ENCODE data around the gene FAM89B.

Gene FAM89B

DNA sequence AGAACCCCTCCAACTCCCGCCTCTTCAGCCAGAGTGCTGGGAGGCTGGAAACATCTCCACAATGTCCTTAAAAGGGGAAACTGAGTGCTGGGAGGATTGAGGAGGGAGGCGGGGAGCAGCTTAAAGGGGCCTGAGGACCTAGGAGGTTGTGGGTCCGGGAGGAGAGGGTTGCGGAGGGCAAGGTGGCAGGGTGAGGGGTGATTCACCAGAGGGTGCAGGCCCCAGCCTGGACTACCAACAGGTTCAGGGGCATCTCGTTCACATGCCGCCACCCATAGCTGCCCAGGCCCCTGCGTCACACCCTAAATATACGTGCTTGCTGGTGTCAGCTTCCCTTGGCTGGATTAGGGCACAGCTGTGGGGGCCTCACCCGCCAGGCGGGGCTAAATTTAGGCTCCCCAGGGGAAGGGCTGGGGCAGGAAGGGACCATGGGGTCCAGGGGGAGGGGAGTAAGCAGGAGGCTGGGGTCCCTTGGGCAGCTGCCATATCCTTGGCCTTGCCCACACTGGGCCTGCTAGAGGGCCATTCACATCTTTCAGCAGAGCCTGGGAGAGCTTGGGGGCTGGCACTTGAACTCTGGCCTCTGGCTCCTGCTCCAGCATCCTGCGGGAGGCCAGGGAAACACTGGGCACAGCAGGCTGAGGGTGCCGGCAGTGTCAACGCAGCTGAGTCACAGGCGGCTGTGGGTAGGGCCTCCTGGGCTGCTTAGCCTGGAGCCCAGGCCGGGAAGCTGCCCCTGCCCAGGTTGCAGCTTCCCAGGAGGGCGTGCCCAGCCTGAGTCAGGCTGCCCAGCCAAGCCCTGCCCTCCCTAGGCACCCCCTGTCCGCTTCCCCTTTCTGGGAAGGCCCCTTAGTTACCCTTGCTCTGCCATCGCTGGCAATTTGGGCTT, 4.8 kb downstream of the FAM89B start:
- no peaks in the 10 kb centered on the region for H3K27me3 ChIP-seq (ENCODE audit: control insufficient read depth, insufficient read depth, low read length)
- no peak for TF ChIP-seq CTCF (IDR thresholded peaks at IDR 0.05)
- no peak overlapping the region for H2AFZ ChIP-seq
- peak overlapping the region; percentile 33 for H3K4me3 ChIP-seq (ENCODE audit: low read depth, low read length)
- no peak overlapping the region for H3K9ac ChIP-seq
- H3K4me1 ChIP-seq, result peaks cover 3% of the 10 kb centered on the region
- no peaks in the 10 kb centered on the region for H3K79me2 ChIP-seq
- H3K4me2 ChIP-seq (ENCODE audit: low read length), result peak overlapping the region; percentile 63
- H3K27ac ChIP-seq, result peak overlapping the region; percentile 26
- no peaks in the 10 kb centered on the region for H3K36me3 ChIP-seq (ENCODE audit: control insufficient read depth, insufficient read depth, low read length)
- H3K9me3 ChIP-seq (ENCODE audit: control insufficient read depth, low read length), result no peaks in the 10 kb centered on the region

DNA sequence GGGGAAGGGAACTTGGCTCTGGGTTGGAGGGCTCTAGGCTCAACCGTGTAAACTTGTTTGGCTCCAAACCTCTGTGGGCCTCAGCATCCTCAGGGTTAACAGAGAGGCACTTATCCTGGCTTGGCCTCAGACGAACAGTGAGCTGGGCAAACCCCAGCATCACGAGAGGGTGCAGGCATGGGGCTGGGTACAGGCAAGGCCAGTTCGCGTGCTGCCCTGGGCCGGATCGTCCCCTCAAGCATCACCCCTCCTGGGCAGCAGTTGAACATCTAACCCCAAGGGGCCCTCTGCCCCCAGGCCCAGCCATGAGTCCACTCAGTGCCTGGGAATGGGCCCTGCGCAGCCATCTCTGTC, 5.4 kb downstream of the FAM89B start:
- Histone ChIP-seq H3K79me2 (no peaks in the 10 kb centered on the region), H3K27me3 (ENCODE audit: control insufficient read depth, insufficient read depth, low read length) (no peaks in the 10 kb centered on the region), H3K4me3 (ENCODE audit: low read depth, low read length) (no peak overlapping the region), H3K4me2 (ENCODE audit: low read length) (no peak overlapping the region), H3K9me3 (ENCODE audit: control insufficient read depth, low read length) (no peaks in the 10 kb centered on the region), H2AFZ (no peak overlapping the region), H3K27ac (no peak overlapping the region), H3K4me1 (peaks cover 3% of the 10 kb centered on the region), H3K36me3 (ENCODE audit: control insufficient read depth, insufficient read depth, low read length) (no peaks in the 10 kb centered on the region), H3K9ac (no peak overlapping the region)
- TF ChIP-seq CTCF (IDR thresholded peaks at IDR 0.05), result no peak

GRCh38 chr11:65578134-65578533, 5.8 kb downstream of the FAM89B start:
- H3K4me1 ChIP-seq, result peaks cover 3% of the 10 kb centered on the region

DNA sequence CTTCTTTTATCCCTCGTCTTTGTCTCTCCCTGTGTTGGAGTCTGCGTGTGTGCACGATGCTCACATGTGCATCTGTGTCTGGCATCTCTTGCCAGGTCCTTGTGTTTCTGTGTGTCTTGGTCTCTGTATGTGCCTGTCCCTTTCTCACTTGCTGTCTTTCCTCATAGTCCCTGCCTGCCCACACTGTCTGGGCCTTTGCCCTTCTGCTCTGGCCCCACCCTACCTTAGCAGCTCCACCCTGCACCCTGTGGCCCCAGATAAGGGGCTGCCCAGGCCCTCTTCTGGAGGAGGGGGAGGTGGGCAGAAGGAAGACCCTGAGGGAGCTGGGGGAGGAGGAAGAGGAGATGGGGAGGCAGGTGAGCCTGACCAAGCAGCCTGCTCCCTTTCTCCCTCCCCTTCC, 6.3 kb downstream of the FAM89B start:
- Histone ChIP-seq H2AFZ (no peak overlapping the region), H3K4me3 (ENCODE audit: low read depth, low read length) (no peak overlapping the region), H3K36me3 (ENCODE audit: control insufficient read depth, insufficient read depth, low read length) (no peaks in the 10 kb centered on the region), H3K79me2 (no peaks in the 10 kb centered on the region), H3K4me1 (peaks cover under 1% of the 10 kb centered on the region), H3K27me3 (ENCODE audit: control insufficient read depth, insufficient read depth, low read length) (no peaks in the 10 kb centered on the region), H3K4me2 (ENCODE audit: low read length) (no peak overlapping the region), H3K9me3 (ENCODE audit: control insufficient read depth, low read length) (no peaks in the 10 kb centered on the region), H3K27ac (no peak overlapping the region), H3K9ac (no peak overlapping the region)
- no peak for TF ChIP-seq CTCF (IDR thresholded peaks at IDR 0.05)

More at GRCh38 chr11:65578134-65578533, 5.8 kb downstream of the FAM89B start:
- TF ChIP-seq CTCF (IDR thresholded peaks at IDR 0.05), result no peak
- Histone ChIP-seq H3K36me3 (ENCODE audit: control insufficient read depth, insufficient read depth, low read length) (no peaks in the 10 kb centered on the region), H3K27ac (no peak overlapping the region), H2AFZ (no peak overlapping the region), H3K4me3 (ENCODE audit: low read depth, low read length) (no peak overlapping the region), H3K9ac (no peak overlapping the region), H3K27me3 (ENCODE audit: control insufficient read depth, insufficient read depth, low read length) (no peaks in the 10 kb centered on the region), H3K9me3 (ENCODE audit: control insufficient read depth, low read length) (no peaks in the 10 kb centered on the region), H3K4me2 (ENCODE audit: low read length) (no peak overlapping the region), H3K79me2 (no peaks in the 10 kb centered on the region)

DNA sequence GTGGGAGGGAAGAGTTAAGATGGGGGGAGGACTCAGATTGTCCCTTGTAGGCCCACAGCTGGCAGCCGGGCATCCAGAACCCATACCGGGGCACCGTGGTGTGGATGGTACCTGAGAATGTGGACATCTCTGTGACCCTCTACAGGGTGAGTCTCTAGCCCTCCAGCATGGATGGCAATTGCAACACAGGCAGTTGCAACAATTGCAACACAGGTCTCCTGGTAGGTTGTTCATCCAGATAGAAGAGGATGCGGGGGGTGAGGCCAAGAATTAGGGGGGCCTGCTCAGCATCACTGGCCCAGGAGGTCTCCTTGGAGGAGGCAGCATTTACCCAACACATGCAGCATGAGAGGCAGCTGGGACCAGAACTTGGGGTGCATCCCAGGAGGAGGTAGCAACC, 7.0 kb downstream of the FAM89B start:
- no peak overlapping the region for H2AFZ ChIP-seq
- H3K9ac ChIP-seq, result no peak overlapping the region
- H3K36me3 ChIP-seq (ENCODE audit: control insufficient read depth, insufficient read depth, low read length), result no peaks in the 10 kb centered on the region
- H3K27me3 ChIP-seq (ENCODE audit: control insufficient read depth, insufficient read depth, low read length), result no peaks in the 10 kb centered on the region
- TF ChIP-seq CTCF (IDR thresholded peaks at IDR 0.05), result no peak
- H3K27ac ChIP-seq, result no peak overlapping the region
- H3K4me1 ChIP-seq, result no peaks in the 10 kb centered on the region
- H3K79me2 ChIP-seq, result no peaks in the 10 kb centered on the region
- H3K4me3 ChIP-seq (ENCODE audit: low read depth, low read length), result no peak overlapping the region
- H3K9me3 ChIP-seq (ENCODE audit: control insufficient read depth, low read length), result no peaks in the 10 kb centered on the region
- H3K4me2 ChIP-seq (ENCODE audit: low read length), result no peak overlapping the region
